IMR-90 (cell line): ENCODE results near the gene NFATC1. TPM values are rescaled to one million over a fixed set of nuclear protein-coding genes. Genes with fewer than 3 reads are reported as not detected.

Source experiments
- ATAC-seq: fragments of 200-7000 bp; cut with Tn5 transposase; 2 replicates; pipeline ENCODE4 v1.9.1; 2020; ENCODE audit warnings: low read depth, mild to moderate bottlenecking, moderate library complexity
- BruUV-seq: library from RNA; stranded (reverse); fragments of 400-500 nt; replicated peaks from 2 replicates; lab custom pipeline; 2021; lab: Mats Ljungman, UMichigan
- CTCF ChIA-PET: fragments of 300-600 bp; formaldehyde crosslinking; extraction: SDS; loops from one replicate; lab custom pipeline; 2021; ENCODE audit warnings: antibody characterized with exemption; lab: Yijun Ruan, JAX
- POLR2A ChIA-PET: fragments of 300-600 bp; sonication (Branson Sonifier 250); formaldehyde crosslinking; loops from one replicate; lab custom pipeline; 2022; ENCODE audit warnings: antibody characterized with exemption; ENCODE audit not compliant: unreplicated experiment; lab: Charles Lee
- DNase-seq: peaks from one replicate; pipeline ENCODE4 v3.0.0; 2013
- H2AFZ ChIP-seq: replicated peaks from 2 replicates; pipeline ENCODE3; 2013; ENCODE audit warnings: low read length, mild to moderate bottlenecking; ENCODE audit not compliant: poor library complexity
- H2AK5ac ChIP-seq: 2 replicates; pipeline ENCODE4 v1.6.1; 2013; ENCODE audit warnings: low read depth, low read length, inconsistent platforms
- H2AK9ac ChIP-seq: replicated peaks from 2 replicates; pipeline ENCODE3; 2013; ENCODE audit warnings: mild to moderate bottlenecking, low read depth, low read length, moderate library complexity; ENCODE audit not compliant: poor library complexity
- H2BK120ac ChIP-seq: 2 replicates; pipeline ENCODE4 v1.6.1; 2013; ENCODE audit warnings: low read depth, low read length, inconsistent platforms
- H2BK15ac ChIP-seq: 3 replicates; pipeline ENCODE4 v1.6.1; 2013; ENCODE audit warnings: low read depth, low read length, inconsistent platforms
- H2BK20ac ChIP-seq: 2 replicates; pipeline ENCODE4 v1.6.1; 2013; ENCODE audit warnings: low read depth, mild to moderate bottlenecking, inconsistent platforms, low read length, moderate library complexity
- H2BK5ac ChIP-seq: 2 replicates; pipeline ENCODE4 v1.6.1; 2013; ENCODE audit warnings: mild to moderate bottlenecking, low read depth, low read length, inconsistent platforms; ENCODE audit not compliant: poor library complexity, severe bottlenecking
- H3K14ac ChIP-seq: replicated peaks from 2 replicates; pipeline ENCODE4 v1.6.1; 2013; ENCODE audit warnings: low read depth, low read length, inconsistent platforms
- H3K18ac ChIP-seq: 2 replicates; pipeline ENCODE4 v1.6.1; 2013; ENCODE audit warnings: low read depth, low read length, control low read depth
- H3K23ac ChIP-seq: 2 replicates; pipeline ENCODE4 v1.6.1; 2013; ENCODE audit warnings: low read depth, low read length, inconsistent platforms
- H3K27ac ChIP-seq: 2 replicates; pipeline ENCODE4 v1.5.1; 2013; ENCODE audit warnings: mild to moderate bottlenecking, control low read depth, low read length; ENCODE audit not compliant: insufficient read depth
- H3K27me3 ChIP-seq: 2 replicates; pipeline ENCODE4 v1.6.1; 2013; ENCODE audit warnings: low read length; ENCODE audit not compliant: control insufficient read depth, insufficient read depth
- H3K36me3 ChIP-seq: 2 replicates; pipeline ENCODE4 v1.6.1; 2013; ENCODE audit warnings: low read length, mixed read lengths; ENCODE audit not compliant: control insufficient read depth, insufficient read depth
- H3K4ac ChIP-seq: 2 replicates; pipeline ENCODE4 v1.6.1; 2013; ENCODE audit warnings: low read depth, low read length, inconsistent platforms
- H3K4me1 ChIP-seq: 2 replicates; pipeline ENCODE4 v1.6.1; 2013; ENCODE audit warnings: low read length, mixed read lengths; ENCODE audit not compliant: control insufficient read depth, insufficient read depth
- H3K4me2 ChIP-seq: 2 replicates; pipeline ENCODE4 v1.6.1; 2013; ENCODE audit warnings: low read depth, mild to moderate bottlenecking, control low read depth, low read length, moderate library complexity
- H3K4me3 ChIP-seq: 2 replicates; pipeline ENCODE4 v1.5.1; 2013; ENCODE audit warnings: low read depth, mild to moderate bottlenecking, control low read depth, low read length, moderate library complexity; ENCODE audit not compliant: insufficient read depth
- H3K56ac ChIP-seq: 2 replicates; pipeline ENCODE4 v1.6.1; 2013; ENCODE audit warnings: low read length, inconsistent platforms; ENCODE audit not compliant: insufficient read depth; ENCODE audit errors: extremely low read depth
- H3K79me1 ChIP-seq, 2 experiments: 2 replicates each; pipeline ENCODE4 v1.6.1; 2013; ENCODE audit warnings: low read length in 2 of 2, inconsistent platforms in 1 of 2, low read depth in 1 of 2
- H3K9ac ChIP-seq: 2 replicates; pipeline ENCODE4 v1.6.1; 2013; ENCODE audit warnings: low read depth, low read length, control low read depth
- H3K9me1 ChIP-seq: 2 replicates; pipeline ENCODE4 v1.6.1; 2013; ENCODE audit warnings: low read length, inconsistent platforms; ENCODE audit not compliant: insufficient read depth
- H3K9me3 ChIP-seq: 2 replicates; pipeline ENCODE4 v1.6.1; 2013; ENCODE audit warnings: low read length; ENCODE audit not compliant: control insufficient read depth, insufficient read depth
- H4K20me1 ChIP-seq: 2 replicates; pipeline ENCODE4 v1.6.1; 2013; ENCODE audit warnings: low read length, inconsistent platforms; ENCODE audit not compliant: insufficient read depth
- H4K5ac ChIP-seq: 2 replicates; pipeline ENCODE4 v1.6.1; 2013; ENCODE audit warnings: mild to moderate bottlenecking, low read depth, low read length, control low read depth
- H4K8ac ChIP-seq, 2 experiments: 2 replicates each; pipeline ENCODE4 v1.6.1; 2013; ENCODE audit warnings: low read depth in 2 of 2, low read length in 2 of 2, control low read depth in 1 of 2, inconsistent platforms in 1 of 2
- H4K91ac ChIP-seq: 2 replicates; pipeline ENCODE4 v1.6.1; 2013; ENCODE audit warnings: low read depth, low read length, inconsistent platforms; ENCODE audit not compliant: insufficient read depth
- BHLHE40 ChIP-seq: fragments of 150-350 bp; IDR thresholded peaks from 2 replicates; pipeline ENCODE4 v1.6.1; 2016; ENCODE audit warnings: mild to moderate bottlenecking, low read depth, low read length
- MAZ ChIP-seq: IDR thresholded peaks from 2 replicates; pipeline ENCODE4 v1.6.1; 2012; ENCODE audit warnings: low read depth, mild to moderate bottlenecking, low read length, improper control_type of control experiment, moderate library complexity, borderline replicate concordance
- RCOR1 ChIP-seq: IDR thresholded peaks from 2 replicates; pipeline ENCODE4 v1.6.1; 2012; ENCODE audit warnings: mild to moderate bottlenecking, low read length, improper control_type of control experiment; ENCODE audit not compliant: insufficient replicate concordance
- WGBS, 2 experiments: methylation state at CpG; one replicate each; pipeline versions ENCODE4 v1.1.5 to v1.1.7; 2013; ENCODE audit warnings: missing lambda C conversion rate in 2 of 2; ENCODE audit not compliant: insufficient read length in 1 of 2; ENCODE audit errors: extremely low coverage in 2 of 2; 5-methylcytosine and 5-hydroxymethylcytosine counted together
- dilution Hi-C: fragments of 300-500 bp; cut with HindIII; formaldehyde crosslinking; loops from one replicate; pipeline ENCODE4 v1.14.3; 2018; ENCODE audit warnings: low sequenced_read_pairs; ENCODE audit not compliant: unreplicated experiment
- in situ Hi-C: fragments of 300-500 bp; cut with MboI; formaldehyde crosslinking; loops from 3 replicates; pipeline ENCODE4 v1.14.3; 2019; ENCODE audit warnings: low sequenced_read_pairs, inconsistent platforms, mixed read lengths
- intact Hi-C: fragments of 100-400 bp; cut with micrococcal nuclease; formaldehyde crosslinking; loops from 2 replicates; pipeline ENCODE4 v1.10.0; 2022
- polyA plus RNA-seq, 3 experiments: library from polyadenylated mRNA; depleted of rRNA; stranded (reverse); fragments of >200 nt; gene quantifications; 2 replicates each; pipeline ENCODE4 v1.2.3, GENCODE V29; 2012; ENCODE audit warnings: low replicate concordance in 1 of 3
- total RNA-seq: library from RNA; depleted of rRNA; stranded (reverse); fragments of >200 nt; gene quantifications from 2 replicates; pipeline ENCODE4 v1.2.3, GENCODE V29; 2012
- TF ChIP-seq, protein P1 (sequence below): conservative IDR thresholded peaks from 2 replicates; pipeline ENCODE4 v1.5.1; 2012; ENCODE audit warnings: mild to moderate bottlenecking, low read depth, low read length, improper control_type of control experiment

The NFATC1 gene
- total and polyA plus RNA-seq, 2 of the 4 experiments (the other 2 are of a cell fraction), result 0.36 to 1.8 TPM

DNA sequence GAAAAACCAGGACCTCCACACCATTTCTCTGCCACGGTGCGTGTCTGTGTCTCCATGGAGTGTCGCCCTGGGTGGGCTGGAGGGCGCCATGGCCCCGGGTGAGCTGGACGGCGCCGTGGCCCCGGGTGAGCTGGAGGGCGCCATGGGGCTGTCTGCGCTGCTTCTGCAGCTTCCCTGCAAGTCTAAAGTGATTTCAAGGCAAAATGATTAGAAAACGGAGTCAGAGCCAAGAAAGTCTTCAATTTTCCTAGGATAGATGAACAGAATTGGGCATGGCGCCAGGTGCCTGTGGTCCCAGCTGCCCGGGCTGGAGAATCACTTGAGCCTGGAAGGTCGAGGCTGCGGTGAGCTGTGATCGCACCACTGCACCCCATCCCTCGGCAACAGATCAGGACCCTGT lies 27.7 kb upstream of the NFATC1 start:
- DNase-seq (peak; percentile 30), ATAC-seq (no peak)
- POLR2A ChIA-PET, result no interaction called here
- Histone ChIP-seq H2BK15ac (no peak overlapping the region), H3K23ac (no peak overlapping the region), H3K9me1 (peaks cover 15% of the 10 kb centered on the region), H2AFZ (no peak overlapping the region), H3K56ac (no peak overlapping the region), H2BK120ac (no peak overlapping the region), H3K36me3 (no peaks in the 10 kb centered on the region; the same call in 1 of the 2 replicates), H3K4me1 (peaks cover 13% of the 10 kb centered on the region), H4K91ac (no peak overlapping the region), H2AK9ac (no peak overlapping the region), H3K14ac (no peak overlapping the region), H3K27me3 (no peaks in the 10 kb centered on the region), H4K8ac (no peak overlapping the region), H4K5ac (no peak overlapping the region), H3K18ac (no peak overlapping the region), H4K20me1 (peaks cover 14% of the 10 kb centered on the region; the same call in 1 of the 2 replicates), H3K4me3 (no peak overlapping the region), H3K27ac (no peak overlapping the region), H3K9me3 (no peaks in the 10 kb centered on the region), H2AK5ac (no peak overlapping the region), H2BK20ac (no peak overlapping the region), H3K4ac (no peak overlapping the region), H3K9ac (no peak overlapping the region), H2BK5ac (no peak overlapping the region), H3K79me1 (no peaks in the 10 kb centered on the region), H3K4me2 (no peak overlapping the region)
- intact Hi-C loops, result no loop called here
- no TSS peak for BruUV-seq
- in situ Hi-C loops, result no loop called here
- dilution Hi-C loops, result no loop called here
- CTCF ChIA-PET, result no interaction called here
- 67% methylated on average over 5 of the region's 18 CpGs; no CpG with 5 or more reads in 1 of the 2 experiments for WGBS, 2 experiments
- TF ChIP-seq MAZ (no peak), RCOR1 (no peak), BHLHE40 (no peak)
- TF ChIP-seq, protein P1, sequence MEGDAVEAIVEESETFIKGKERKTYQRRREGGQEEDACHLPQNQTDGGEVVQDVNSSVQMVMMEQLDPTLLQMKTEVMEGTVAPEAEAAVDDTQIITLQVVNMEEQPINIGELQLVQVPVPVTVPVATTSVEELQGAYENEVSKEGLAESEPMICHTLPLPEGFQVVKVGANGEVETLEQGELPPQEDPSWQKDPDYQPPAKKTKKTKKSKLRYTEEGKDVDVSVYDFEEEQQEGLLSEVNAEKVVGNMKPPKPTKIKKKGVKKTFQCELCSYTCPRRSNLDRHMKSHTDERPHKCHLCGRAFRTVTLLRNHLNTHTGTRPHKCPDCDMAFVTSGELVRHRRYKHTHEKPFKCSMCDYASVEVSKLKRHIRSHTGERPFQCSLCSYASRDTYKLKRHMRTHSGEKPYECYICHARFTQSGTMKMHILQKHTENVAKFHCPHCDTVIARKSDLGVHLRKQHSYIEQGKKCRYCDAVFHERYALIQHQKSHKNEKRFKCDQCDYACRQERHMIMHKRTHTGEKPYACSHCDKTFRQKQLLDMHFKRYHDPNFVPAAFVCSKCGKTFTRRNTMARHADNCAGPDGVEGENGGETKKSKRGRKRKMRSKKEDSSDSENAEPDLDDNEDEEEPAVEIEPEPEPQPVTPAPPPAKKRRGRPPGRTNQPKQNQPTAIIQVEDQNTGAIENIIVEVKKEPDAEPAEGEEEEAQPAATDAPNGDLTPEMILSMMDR, result no peak
